GM12892 (cell line): ENCODE measurements around the gene DYNLRB2.

Source experiments
- DNase-seq: peaks from one replicate; pipeline ENCODE4 v3.0.0; 2011; ENCODE audit not compliant: insufficient read length
- FAIRE-seq: peaks from 2 replicates; lab custom pipeline; 2011; peaks lifted over from hg19 to GRCh38; lab: Jason Lieb, UNC
- POLR2A ChIP-seq: IDR thresholded peaks from 2 replicates; pipeline ENCODE4 v1.6.1; 2011; ENCODE audit warnings: low read depth, low read length, control low read depth
- POLR2AphosphoS5 ChIP-seq: IDR thresholded peaks from 2 replicates; pipeline ENCODE4 v1.6.1; 2011; ENCODE audit warnings: low read depth, low read length, control low read depth
- TAF1 ChIP-seq: IDR thresholded peaks from 2 replicates; pipeline ENCODE4 v1.6.1; 2011; ENCODE audit warnings: low read depth, mild to moderate bottlenecking, control low read depth, low read length, borderline replicate concordance

The DYNLRB2 gene

GRCh38 chr16:80583466-80583865 is 42.7 kb downstream of the DYNLRB2 start:
- TF ChIP-seq POLR2AphosphoS5 (no peak), TAF1 (no peak), POLR2A (no peak)
- DNase-seq (no peak), FAIRE-seq (peak; percentile 81)

GRCh38 chr16:80585764-80586163 is 45.0 kb downstream of the DYNLRB2 start:
- TF ChIP-seq POLR2AphosphoS5 = no peak
- no peak for TF ChIP-seq POLR2A
- TF ChIP-seq TAF1 = no peak
- DNase-seq (no peak), FAIRE-seq (peak; percentile 88)

GRCh38 chr16:80586476-80586875 is 45.7 kb downstream of the DYNLRB2 start:
- TF ChIP-seq TAF1 = no peak
- TF ChIP-seq POLR2A = no peak
- TF ChIP-seq POLR2AphosphoS5 = no peak
- FAIRE-seq (no peak), DNase-seq (no peak)

GRCh38 chr16:80587071-80587470 is 46.3 kb downstream of the DYNLRB2 start:
- DNase-seq (no peak), FAIRE-seq (no peak)
- TF ChIP-seq POLR2A (no peak), POLR2AphosphoS5 (no peak), TAF1 (no peak)

- FAIRE-seq (peak; percentile 48), DNase-seq (no peak)
Observed at GRCh38 chr16:80591071-80591915, 50.5 kb downstream of the DYNLRB2 start.

GRCh38 chr16:80592273-80592672 is 51.5 kb downstream of the DYNLRB2 start:
- TF ChIP-seq TAF1 (no peak), POLR2A (no peak), POLR2AphosphoS5 (no peak)
- no peak for DNase-seq
- no peak for FAIRE-seq

More at GRCh38 chr16:80591071-80591915, 50.5 kb downstream of the DYNLRB2 start:
- TF ChIP-seq POLR2A = no peak
- TF ChIP-seq POLR2AphosphoS5 = no peak
- TF ChIP-seq TAF1 = no peak

- FAIRE-seq = no peak
- TF ChIP-seq POLR2AphosphoS5 (no peak), POLR2A (no peak)
- no peak for DNase-seq
Observed at GRCh38 chr16:80594756-80595155, 54.0 kb downstream of the DYNLRB2 start.

GRCh38 chr16:80596507-80597207 is 55.9 kb downstream of the DYNLRB2 start:
- DNase-seq = no peak
- no peak for TF ChIP-seq POLR2AphosphoS5
- FAIRE-seq = peak; percentile 21

GRCh38 chr16:80599466-80599865 is 58.7 kb downstream of the DYNLRB2 start:
- DNase-seq = no peak
- FAIRE-seq = no peak
- no peak for TF ChIP-seq TAF1
